HCT116 (cell line): ENCODE measurements around the gene NDUFS3. TPM values are rescaled to one million over a fixed set of nuclear protein-coding genes. Genes with fewer than 3 reads are reported as not detected.

Experiments
- ATAC-seq: fragments of 200-7000 bp; cut with Tn5 transposase; 2 replicates; pipeline ENCODE4 v1.9.1; 2020; ENCODE audit warnings: mild to moderate bottlenecking, moderate library complexity
- BruUV-seq: library from RNA; stranded (reverse); fragments of 400-500 nt; replicated peaks from 2 replicates; lab custom pipeline; 2021; lab: Mats Ljungman, UMichigan
- CTCF ChIA-PET: fragments of 300-600 bp; sonication (Branson Sonifier 250); formaldehyde crosslinking; loops from one replicate; lab custom pipeline; 2021; ENCODE audit warnings: antibody characterized with exemption; lab: Charles Lee
- POLR2A ChIA-PET: fragments of 300-600, 350-600 bp; sonication (Branson Sonifier 250); formaldehyde crosslinking; loops from one replicate; lab custom pipeline; 2021; ENCODE audit warnings: antibody characterized with exemption; lab: Charles Lee
- RAD21 ChIA-PET, 2 experiments: fragments of 300-600 bp; sonication (Branson Sonifier 250); formaldehyde crosslinking; loops; one replicate each; lab custom pipeline; 2023; ENCODE audit warnings: low total read pairs in 2 of 2; ENCODE audit not compliant: uncharacterized antibody in 2 of 2, unreplicated experiment in 2 of 2, low non-redundant PET in 1 of 2; lab: Charles Lee
- DNase-seq: peaks from one replicate; pipeline ENCODE4 v3.0.0-alpha.2; 2010; ENCODE audit warnings: low read depth, low spot score
- H2AFZ ChIP-seq: fragments of 200-600 bp; shearing (Covaris generic), sonication (generic); 2 replicates; pipeline ENCODE4 v1.6.1; 2017; ENCODE audit warnings: low read depth, mixed run types, mixed read lengths, antibody characterized with exemption, low read length; ENCODE audit not compliant: poor library complexity, severe bottlenecking
- H3K27ac ChIP-seq: 2 replicates; pipeline ENCODE4 v1.5.1; 2012; ENCODE audit warnings: low read depth, low read length
- H3K27me3 ChIP-seq: fragments of 200-600 bp; sonication (generic); 2 replicates; pipeline ENCODE4 v1.6.1; 2016; ENCODE audit warnings: mixed run types, low read length, mixed read lengths; ENCODE audit not compliant: insufficient read depth
- H3K36me3 ChIP-seq, 2 experiments: fragments of 200-500 bp in 1 of 2; fragments of 200-600 bp in 1 of 2; sonication (Bioruptor generic) in 1 of 2; sonication (generic) in 1 of 2; 2 replicates each; pipeline versions ENCODE4 v1.5.1 to v1.6.1; 2014 to 2016; ENCODE audit warnings: low read length in 2 of 2, inconsistent platforms in 1 of 2, mixed read lengths in 1 of 2, mixed run types in 1 of 2; ENCODE audit not compliant: insufficient read depth in 2 of 2, control insufficient read depth in 1 of 2
- H3K4me1 ChIP-seq, 2 experiments: fragments of 200-600 bp in 1 of 2; sonication (generic) in 1 of 2; 2 replicates each; pipeline versions ENCODE4 v1.5.1 to v1.6.1; 2012 to 2017; ENCODE audit warnings: low read length in 2 of 2, inconsistent platforms in 1 of 2, mild to moderate bottlenecking in 1 of 2, mixed read lengths in 1 of 2, mixed run types in 1 of 2, moderate library complexity in 1 of 2; ENCODE audit not compliant: insufficient read depth in 2 of 2, control insufficient read depth in 1 of 2
- H3K4me2 ChIP-seq: fragments of 200-600 bp; sonication (generic); 2 replicates; pipeline ENCODE4 v1.6.1; 2017; ENCODE audit warnings: mixed run types, low read length, mixed read lengths
- H3K4me3 ChIP-seq, 2 experiments: fragments of 200-600 bp in 1 of 2; sonication (generic) in 1 of 2; replicated peaks in 1 of 2; 2 replicates each; pipeline ENCODE4 v1.5.1; 2011 to 2016; ENCODE audit warnings: low read length in 2 of 2, control low read depth in 1 of 2, low read depth in 1 of 2, mild to moderate bottlenecking in 1 of 2, mixed read lengths in 1 of 2, mixed run types in 1 of 2
- H3K79me2 ChIP-seq: fragments of 200-600 bp; sonication (generic); 2 replicates; pipeline ENCODE4 v1.6.1; 2017; ENCODE audit warnings: mild to moderate bottlenecking, mixed run types, low read length, moderate library complexity, mixed read lengths; ENCODE audit not compliant: insufficient read depth
- H3K9ac ChIP-seq: fragments of 200-600 bp; sonication (generic); 2 replicates; pipeline ENCODE4 v1.6.1; 2016; ENCODE audit warnings: low read length, mixed read lengths
- H3K9me2 ChIP-seq: fragments of 200-600 bp; sonication (generic), shearing (Covaris generic); 2 replicates; pipeline ENCODE4 v1.6.1; 2017; ENCODE audit warnings: mixed run types, mild to moderate bottlenecking, moderate library complexity; ENCODE audit not compliant: insufficient read depth
- H3K9me3 ChIP-seq, 2 experiments: fragments of 200-500 bp in 1 of 2; fragments of 200-600 bp in 1 of 2; sonication (Bioruptor generic) in 1 of 2; sonication (generic) in 1 of 2; 2 replicates each; pipeline ENCODE4 v1.6.1; 2014 to 2017; ENCODE audit warnings: low read length in 2 of 2, mixed read lengths in 2 of 2, inconsistent platforms in 1 of 2, low read depth in 1 of 2, mild to moderate bottlenecking in 1 of 2, mixed run types in 1 of 2, moderate library complexity in 1 of 2; ENCODE audit not compliant: control insufficient read depth in 1 of 2, insufficient read depth in 1 of 2
- H4K20me1 ChIP-seq: fragments of 200-600 bp; sonication (generic), shearing (Covaris generic); 2 replicates; pipeline ENCODE4 v1.6.1; 2017; ENCODE audit warnings: mixed run types, mild to moderate bottlenecking, moderate library complexity; ENCODE audit not compliant: insufficient read depth
- CEBPB ChIP-seq: IDR thresholded peaks from 2 replicates; pipeline ENCODE4 v1.6.1; 2012; ENCODE audit warnings: low read depth
- EGR1 ChIP-seq: IDR thresholded peaks from 2 replicates; pipeline ENCODE4 v1.6.1; 2012; ENCODE audit warnings: low read depth
- EZH2 ChIP-seq: fragments of 200-600 bp; sonication (generic); IDR thresholded peaks from 2 replicates; pipeline ENCODE4 v1.6.1; 2017; ENCODE audit warnings: antibody characterized with exemption, mixed run types
- EZH2phosphoT487 ChIP-seq: fragments of 200-600 bp; IDR thresholded peaks from 2 replicates; pipeline ENCODE4 v1.6.1; 2018; ENCODE audit warnings: antibody characterized with exemption, borderline replicate concordance
- SP1 ChIP-seq: IDR thresholded peaks from 2 replicates; pipeline ENCODE4 v1.6.1; 2012; ENCODE audit warnings: low read depth
- TCF7L2 ChIP-seq: IDR thresholded peaks from 2 replicates; pipeline ENCODE4 v1.7.0; 2011; ENCODE audit warnings: borderline replicate concordance, inconsistent platforms; ENCODE audit not compliant: insufficient read depth, insufficient read length; ENCODE audit errors: extremely low read depth
- ZBTB33 ChIP-seq: IDR thresholded peaks from 2 replicates; pipeline ENCODE4 v1.6.1; 2011; ENCODE audit warnings: mild to moderate bottlenecking, low read length, moderate library complexity; ENCODE audit not compliant: insufficient replicate concordance; ENCODE audit errors: extremely low read depth
- intact Hi-C: fragments of 100-400 bp; cut with micrococcal nuclease; formaldehyde crosslinking; loops from 2 replicates; pipeline ENCODE4 v1.10.0; 2022
- total RNA-seq: library from RNA; stranded (reverse); gene quantifications from one replicate; pipeline ENCODE4 v1.2.1, GENCODE V29; 2021; ENCODE audit not compliant: unreplicated experiment

The NDUFS3 gene
- total RNA-seq, 1 experiment from 2014 or later = 134 TPM

GRCh38 chr11:47577460-47578041, 1.3 kb upstream of the NDUFS3 start (continued):
- TF ChIP-seq EZH2 (no peak), EGR1 (no peak), EZH2phosphoT487 (no peak)

- ChIA-PET RAD21 (no interaction called here), POLR2A (no interaction called here), CTCF (no interaction called here)
- Histone ChIP-seq H3K36me3 (peaks cover 22 to 38% of the 10 kb centered on the region in 2 experiments), H3K79me2 (peaks cover 35% of the 10 kb centered on the region), H3K4me2 (no peak overlapping the region), H3K9ac (no peak overlapping the region), H4K20me1 (no peaks in the 10 kb centered on the region), H3K4me1 (peaks cover 5 to 10% of the 10 kb centered on the region in 2 experiments; a peak in 2 of 4 replicates), H3K4me3 (no peak overlapping the region), H3K27me3 (no peaks in the 10 kb centered on the region), H3K27ac (no peak overlapping the region), H2AFZ (no peak overlapping the region), H3K9me3 (no peaks in the 10 kb centered on the region), H3K9me2 (no peaks in the 10 kb centered on the region)
- DNase-seq (no peak), ATAC-seq (no peak)
- intact Hi-C loops = no loop called here
- no TSS peak for BruUV-seq
- no peak for TF ChIP-seq SP1
- no peak for TF ChIP-seq CEBPB
- TF ChIP-seq ZBTB33 = no peak
- no peak for TF ChIP-seq TCF7L2
These were observed 5.0 kb downstream of the NDUFS3 start for GRCh38 chr11:47583844-47584243.
